Endothelial cell of umbilical vein (primary cell): ENCODE results near the gene GNAO1. TPM values are rescaled to one million over a fixed set of nuclear protein-coding genes. Genes with fewer than 3 reads are reported as not detected.

Experiments used
- BruUV-seq: library from RNA; stranded (reverse); fragments of 400-500 nt; replicated peaks from 2 replicates; lab custom pipeline; 2021; lab: Mats Ljungman, UMichigan
- CTCF ChIA-PET: fragments of 300-600, 350-600 bp; sonication (Branson Sonifier 250); formaldehyde crosslinking; loops from one replicate; lab custom pipeline; 2021; ENCODE audit warnings: antibody characterized with exemption, inconsistent platforms; lab: Charles Lee
- POLR2A ChIA-PET: fragments of 300-600, 350-600 bp; sonication (Branson Sonifier 250); formaldehyde crosslinking; loops from one replicate; lab custom pipeline; 2021; ENCODE audit warnings: antibody characterized with exemption, inconsistent platforms; lab: Charles Lee
- DNase-seq: peaks from one replicate; pipeline ENCODE4 v3.0.0-alpha.2; 2011; ENCODE audit warnings: low read depth, low spot score
- FAIRE-seq: peaks from 2 replicates; lab custom pipeline; 2011; peaks lifted over from hg19 to GRCh38; lab: Jason Lieb, UNC
- H2AFZ ChIP-seq: 2 replicates; pipeline ENCODE4 v1.6.0; 2012; ENCODE audit warnings: low read depth, low read length, control low read depth, inconsistent platforms
- H3K27ac ChIP-seq: 2 replicates; pipeline ENCODE4 v1.5.1; 2011; ENCODE audit warnings: low read depth, mild to moderate bottlenecking, control low read depth, low read length, moderate library complexity; ENCODE audit not compliant: insufficient read depth
- H3K27me3 ChIP-seq, 2 experiments: 2 replicates each; pipeline versions ENCODE4 v1.6.0 to v1.6.1; 2011; ENCODE audit warnings: low read length in 2 of 2, mixed read lengths in 1 of 2; ENCODE audit not compliant: control insufficient read depth in 2 of 2, insufficient read depth in 2 of 2
- H3K36me3 ChIP-seq, 2 experiments: 2 replicates in 1 of 2; 3 replicates in 1 of 2; pipeline ENCODE4 v1.5.1; 2011; ENCODE audit warnings: low read length in 2 of 2, mild to moderate bottlenecking in 1 of 2, moderate library complexity in 1 of 2; ENCODE audit not compliant: control insufficient read depth in 2 of 2, insufficient read depth in 2 of 2; ENCODE audit errors: extremely low read depth in 1 of 2
- H3K4me1 ChIP-seq: 3 replicates; pipeline ENCODE4 v1.5.1; 2011; ENCODE audit warnings: mild to moderate bottlenecking, low read length; ENCODE audit not compliant: control insufficient read depth, insufficient read depth; ENCODE audit errors: extremely low read depth
- H3K4me2 ChIP-seq: 2 replicates; pipeline ENCODE4 v1.6.1; 2011; ENCODE audit warnings: low read length, control low read depth, mixed read lengths; ENCODE audit not compliant: insufficient read depth
- H3K4me3 ChIP-seq, 3 experiments: fragments of 200-600 bp in 1 of 3; sonication (generic), shearing (Covaris generic) in 1 of 3; replicated peaks in 1 of 3; 2 replicates each; pipeline ENCODE4 v1.5.1; 2011 to 2016; ENCODE audit warnings: control low read depth in 3 of 3, low read length in 3 of 3, mild to moderate bottlenecking in 2 of 3, inconsistent platforms in 1 of 3, low read depth in 1 of 3, moderate library complexity in 1 of 3; ENCODE audit not compliant: insufficient read depth in 1 of 3
- H3K79me2 ChIP-seq: 2 replicates; pipeline ENCODE4 v1.6.0; 2012; ENCODE audit warnings: low read length, inconsistent platforms; ENCODE audit not compliant: control insufficient read depth, insufficient read depth
- H3K9ac ChIP-seq: replicated peaks from 2 replicates; pipeline ENCODE3; 2011; ENCODE audit warnings: low read length, control low read depth; ENCODE audit not compliant: insufficient read depth; ENCODE audit errors: extremely low read depth
- H3K9me1 ChIP-seq: replicated peaks from 3 replicates; pipeline ENCODE4 v1.6.0; 2011; ENCODE audit warnings: mild to moderate bottlenecking, low read length; ENCODE audit not compliant: control insufficient read depth, insufficient read depth; ENCODE audit errors: extremely low read depth
- H3K9me3 ChIP-seq: replicated peaks from 2 replicates; pipeline ENCODE4 v1.5.1; 2012; ENCODE audit warnings: low read length, inconsistent platforms; ENCODE audit not compliant: control insufficient read depth, insufficient read depth
- H4K20me1 ChIP-seq: replicated peaks from 2 replicates; pipeline ENCODE3; 2011; ENCODE audit warnings: mild to moderate bottlenecking, low read length; ENCODE audit not compliant: control insufficient read depth, insufficient read depth; ENCODE audit errors: extremely low read depth
- CTCF ChIP-seq, 2 donors: IDR thresholded peaks; 1 replicate in 1 of 2; 2 replicates in 1 of 2; pipeline ENCODE4 v1.5.1; 2011; ENCODE audit warnings: low read length in 2 of 2, mild to moderate bottlenecking in 2 of 2, moderate library complexity in 2 of 2, control low read depth in 1 of 2, inconsistent platforms in 1 of 2, low read depth in 1 of 2; ENCODE audit not compliant: insufficient read depth in 1 of 2; ENCODE audit errors: extremely low read depth in 1 of 2
- EZH2 ChIP-seq: IDR thresholded peaks from 2 replicates; pipeline ENCODE4 v1.6.1; 2012; ENCODE audit warnings: borderline replicate concordance, low read depth, mild to moderate bottlenecking, moderate library complexity, low read length, inconsistent platforms; ENCODE audit not compliant: severe bottlenecking
- FOS ChIP-seq: IDR thresholded peaks from 2 replicates; pipeline ENCODE4 v1.6.1; 2011; ENCODE audit warnings: mild to moderate bottlenecking, low read length, moderate library complexity, borderline replicate concordance; ENCODE audit not compliant: insufficient read depth
- GATA2 ChIP-seq: IDR thresholded peaks from 2 replicates; pipeline ENCODE4 v1.7.0; 2011; ENCODE audit warnings: low read depth, mild to moderate bottlenecking, moderate library complexity, mixed read lengths, low read length; ENCODE audit not compliant: insufficient read length, insufficient read depth
- JUN ChIP-seq: IDR thresholded peaks from 2 replicates; pipeline ENCODE4 v1.6.1; 2011; ENCODE audit warnings: borderline replicate concordance, low read depth; ENCODE audit not compliant: insufficient read length, insufficient read depth
- MAX ChIP-seq: IDR thresholded peaks from 2 replicates; pipeline ENCODE4 v1.6.1; 2011; ENCODE audit not compliant: insufficient read depth, insufficient read length
- MYC ChIP-seq: IDR thresholded peaks from one replicate; pipeline ENCODE4 v1.6.1; 2011; ENCODE audit warnings: mild to moderate bottlenecking, low read depth, low read length
- POLR2A ChIP-seq: IDR thresholded peaks from 2 replicates; pipeline ENCODE4 v1.6.1; 2012; ENCODE audit warnings: low read depth, mild to moderate bottlenecking, control low read depth, low read length
- POLR2AphosphoS5 ChIP-seq: IDR thresholded peaks from 2 replicates; pipeline ENCODE4 v1.6.1; 2012; ENCODE audit warnings: low read depth, mild to moderate bottlenecking, control low read depth, low read length, moderate library complexity; ENCODE audit not compliant: insufficient read depth
- dilution Hi-C: fragments of 300-500 bp; cut with MboI; formaldehyde crosslinking; loops from one replicate; pipeline ENCODE4 v1.15.0; 2019; ENCODE audit warnings: low sequenced_read_pairs; ENCODE audit not compliant: extremely low pct_ligation_motif_present
- intact Hi-C: fragments of 100-400 bp; cut with micrococcal nuclease; formaldehyde crosslinking; loops from one replicate; pipeline ENCODE4 v1.10.0; 2022
- polyA plus RNA-seq, 4 experiments: library from polyadenylated mRNA; depleted of rRNA in 3 of 4; stranded (reverse) in 3 of 4; unstranded in 1 of 4; fragments of >200 nt; gene quantifications; 2 replicates each; pipeline versions ENCODE4 v1.2.1 to v1.2.3, GENCODE V29; 2011 to 2012; ENCODE audit warnings: missing spikeins in 1 of 4
- total RNA-seq: library from RNA; stranded (reverse); gene quantifications from 2 replicates; pipeline ENCODE4 v1.2.3, GENCODE V29; 2021

Gene GNAO1
- total and polyA plus RNA-seq, 2 donors (not counting 3 experiments of a cell fraction or from before 2014, with no cell fraction given): not detected

GRCh38 chr16:56318827-56319140 is 127.5 kb downstream of the GNAO1 start:
- Histone ChIP-seq H2AFZ (no peak overlapping the region), H3K4me1 (no peaks in the 10 kb centered on the region), H3K4me2 (no peak overlapping the region), H3K36me3 (no peaks in the 10 kb centered on the region), H4K20me1 (no peaks in the 10 kb centered on the region), H3K27me3 (peaks cover 4 to 6% of the 10 kb centered on the region in 2 experiments), H3K9me3 (no peaks in the 10 kb centered on the region), H3K27ac (no peak overlapping the region), H3K9ac (no peak overlapping the region), H3K4me3 (no peak overlapping the region), H3K9me1 (no peaks in the 10 kb centered on the region), H3K79me2 (no peaks in the 10 kb centered on the region)
- TF ChIP-seq FOS: no peak
- no peak for TF ChIP-seq EZH2
- no peak for TF ChIP-seq GATA2
- TF ChIP-seq POLR2A: no peak
- TF ChIP-seq JUN: no peak
- TF ChIP-seq CTCF (IDR thresholded peaks at IDR 0.05; ENCODE audit: extremely low read depth in 1 of 2, insufficient read depth in 1 of 2, low read depth in 1 of 2, low read length in 2 of 2): no peak
- TF ChIP-seq POLR2AphosphoS5: no peak
- no peak for TF ChIP-seq MAX
- TF ChIP-seq MYC: no peak
- dilution Hi-C loops (no loop called here), intact Hi-C loops (loop anchor here (1.0 to 10.0 kb wide), 6 partner anchors 38 to 853 kb away; partner anchors contain the start of gene GNAO1)
- FAIRE-seq: no peak
- POLR2A ChIA-PET: no interaction called here
- BruUV-seq: no TSS peak
- no peak for DNase-seq
- CTCF ChIA-PET: interaction anchor here (0.9 to 6.6 kb wide), 22 partner anchors 10 to 854 kb away, joined by 3 to 166 read pairs (median 6); no protein-coding TSS in a partner anchor
